DND-41 (cell line): ENCODE measurements around the gene TOMM40L.

Source experiments
- EZH2 ChIP-seq: IDR thresholded peaks from 3 replicates; pipeline ENCODE4 v1.6.1; 2012; ENCODE audit warnings: borderline replicate concordance, low read depth, mild to moderate bottlenecking, moderate library complexity, low read length, inconsistent platforms; ENCODE audit not compliant: severe bottlenecking
- TF ChIP-seq, protein P1 (sequence below): IDR thresholded peaks from 2 replicates; pipeline ENCODE4 v1.5.1; 2012; ENCODE audit warnings: borderline replicate concordance, low read length, moderate library complexity, mild to moderate bottlenecking; ENCODE audit not compliant: poor library complexity, severe bottlenecking; ENCODE audit errors: extremely low read depth

DNA sequence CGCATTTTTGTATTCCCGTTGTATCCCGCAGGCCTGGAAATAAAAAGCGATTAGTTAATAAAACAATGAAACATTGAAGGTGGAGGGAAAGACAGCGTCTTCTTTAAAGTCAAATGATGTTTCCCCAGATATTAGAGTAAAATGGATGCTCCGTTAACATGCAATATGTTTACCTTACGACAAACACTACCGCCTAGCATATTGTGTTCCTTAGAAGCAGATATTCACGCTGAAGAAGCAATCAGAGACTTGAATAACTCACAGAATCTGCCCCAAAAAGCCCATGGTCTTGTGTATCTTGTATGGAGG, 48.0 kb upstream of the TOMM40L start:
- TF ChIP-seq, protein P1, sequence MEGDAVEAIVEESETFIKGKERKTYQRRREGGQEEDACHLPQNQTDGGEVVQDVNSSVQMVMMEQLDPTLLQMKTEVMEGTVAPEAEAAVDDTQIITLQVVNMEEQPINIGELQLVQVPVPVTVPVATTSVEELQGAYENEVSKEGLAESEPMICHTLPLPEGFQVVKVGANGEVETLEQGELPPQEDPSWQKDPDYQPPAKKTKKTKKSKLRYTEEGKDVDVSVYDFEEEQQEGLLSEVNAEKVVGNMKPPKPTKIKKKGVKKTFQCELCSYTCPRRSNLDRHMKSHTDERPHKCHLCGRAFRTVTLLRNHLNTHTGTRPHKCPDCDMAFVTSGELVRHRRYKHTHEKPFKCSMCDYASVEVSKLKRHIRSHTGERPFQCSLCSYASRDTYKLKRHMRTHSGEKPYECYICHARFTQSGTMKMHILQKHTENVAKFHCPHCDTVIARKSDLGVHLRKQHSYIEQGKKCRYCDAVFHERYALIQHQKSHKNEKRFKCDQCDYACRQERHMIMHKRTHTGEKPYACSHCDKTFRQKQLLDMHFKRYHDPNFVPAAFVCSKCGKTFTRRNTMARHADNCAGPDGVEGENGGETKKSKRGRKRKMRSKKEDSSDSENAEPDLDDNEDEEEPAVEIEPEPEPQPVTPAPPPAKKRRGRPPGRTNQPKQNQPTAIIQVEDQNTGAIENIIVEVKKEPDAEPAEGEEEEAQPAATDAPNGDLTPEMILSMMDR: no peak
- TF ChIP-seq EZH2: no peak
